Adrenal gland (tissue), 12 donors: ENCODE measurements around the gene SMAD3. TPM values are rescaled to one million over a fixed set of nuclear protein-coding genes. Genes with fewer than 3 reads are reported as not detected.
"Not testable (repeated sequence)": the region's sequence is repeated elsewhere in the genome, so short reads cannot be mapped to it uniquely, and the experiment has no call there.

Experiments used
- DNase-seq, 7 donors: peaks; one replicate each; pipeline ENCODE4 v3.0.0-alpha.2; 2019 to 2020
- H3K27ac ChIP-seq, 5 donors: fragments of 200-600 bp; sonication (generic) in 4 of 5; 1 replicate in 3 of 5; 2 replicates in 2 of 5; pipeline versions ENCODE4 v1.5.1 to v1.8.0; 2016 to 2020; ENCODE audit warnings: mild to moderate bottlenecking in 1 of 5
- H3K27me3 ChIP-seq: fragments of 200-600 bp; 2 replicates; pipeline ENCODE4 v1.8.0; 2021
- H3K36me3 ChIP-seq, 2 donors: fragments of 200-600 bp; replicated peaks in 1 of 2; 1 replicate in 1 of 2; 2 replicates in 1 of 2; pipeline versions ENCODE4 v1.5.1 to v1.8.0; 2018 to 2022
- H3K4me1 ChIP-seq, 2 donors: fragments of 200-600 bp; replicated peaks in 1 of 2; 1 replicate in 1 of 2; 2 replicates in 1 of 2; pipeline versions ENCODE4 v1.5.1 to v1.8.0; 2018 to 2021
- H3K4me3 ChIP-seq, 4 donors: fragments of 200-600 bp; sonication (generic) in 3 of 4; one replicate each; pipeline ENCODE4 v1.5.1; 2016 to 2018
- H3K9me3 ChIP-seq, 3 donors: fragments of 200-600 bp; sonication (generic) in 1 of 3; replicated peaks in 1 of 3; 1 replicate in 2 of 3; 2 replicates in 1 of 3; pipeline versions ENCODE4 v1.5.1 to v1.8.0; 2016 to 2021
- CTCF ChIP-seq, 6 experiments: fragments of 450-650 bp in 4 of 6; fragments of 200-600 bp in 2 of 6; sonication (generic) in 1 of 6; IDR thresholded peaks; 1 replicate in 5 of 6; 2 replicates in 1 of 6; pipeline versions ENCODE4 v1.5.1 to v1.8.0; 2016 to 2021; ENCODE audit warnings: antibody characterized with exemption in 6 of 6, mild to moderate bottlenecking in 2 of 6, moderate library complexity in 1 of 6
- POLR2A ChIP-seq, 2 donors: fragments of 450-650 bp; IDR thresholded peaks; one replicate each; pipeline ENCODE4 v1.6.1; 2017; ENCODE audit warnings: antibody characterized with exemption in 2 of 2, mild to moderate bottlenecking in 2 of 2, moderate library complexity in 1 of 2
- WGBS, 4 donors: extraction: QIAGEN DNeasy Blood & Tissue Kit in 2 of 4; methylation state at CpG; one replicate each; pipeline versions ENCODE4 v1.1.5 to v1.1.7; 2013 to 2017; 5-methylcytosine and 5-hydroxymethylcytosine counted together
- intact Hi-C, 2 donors: fragments of 100-400 bp; cut with DNase I; formaldehyde crosslinking; loops; one replicate each; pipeline versions ENCODE4 v1.14.1 to v1.15.0; 2022 to 2023
- polyA plus RNA-seq, 3 donors: library from polyadenylated mRNA; stranded (reverse); fragments of 200-250 nt in 2 of 3; fragments of 350-450 nt in 1 of 3; fragmentation: Illumina TruSeq in 1 of 3; extraction: RNeasy Lipid Tissue Mini Kit (QIAGEN cat#74804) in 1 of 3; gene quantifications; one replicate each; pipeline ENCODE4 v1.2.3, GENCODE V29; 2013 to 2014
- total RNA-seq, 9 donors: library from RNA; depleted of rRNA in 4 of 9; stranded (reverse); fragments of >200 nt in 4 of 9; fragments of 120-200 nt in 1 of 9; fragmentation: NEBNext Ultra II Directional in 1 of 9; extraction: Animal tissue kit (Norgen Biotek cat#: 25700) in 1 of 9; gene quantifications; one replicate each; pipeline versions ENCODE4 v1.1.0 to v1.2.4, GENCODE V29; 2013 to 2023
- donor health status: healthy with polysubstance abuse.
- donor health status: Bipolar disorder and iron deficiency.
- donor health status: DM: yes; HTN: yes; CAD: no.
- donor health status: DM: no; HTN: no; CAD: no.
- donor health status: DM: no; HTN: no; CAD: no.
- donor health status: DM: yes; HTN: yes; CAD: no.

The SMAD3 gene
- total and polyA plus RNA-seq, 12 donors = 6.4 to 92.0 (median 8.0) TPM

- peaks cover 7% of the 10 kb centered on the region in 2 donors for H3K4me1 ChIP-seq
- H3K4me3 ChIP-seq = no peak overlapping the region
- no peaks in the 10 kb centered on the region for H3K9me3 ChIP-seq
- H3K27me3 ChIP-seq = no peaks in the 10 kb centered on the region
- intact Hi-C loops = no loop called here
- no peak overlapping the region for H3K27ac ChIP-seq
- TF ChIP-seq CTCF (IDR thresholded peaks at IDR 0.05) (no peak), POLR2A (IDR thresholded peaks at IDR 0.05) (no peak)
- 92 to 97% (median 94%) methylated on average over 4 to 5 of the region's 5 CpGs for WGBS, 4 donors
- no peak for DNase-seq
- no peaks in the 10 kb centered on the region for H3K36me3 ChIP-seq
These were observed 46.3 kb upstream of the SMAD3 start for GRCh38 chr15:67019069-67019468.

GRCh38 chr15:67019884-67020520 lies 45.4 kb upstream of the SMAD3 start:
- Histone ChIP-seq H3K36me3 (no peaks in the 10 kb centered on the region), H3K27me3 (no peaks in the 10 kb centered on the region), H3K4me3 (no peak overlapping the region), H3K4me1 (peaks cover 15 to 17% of the 10 kb centered on the region in 2 donors), H3K9me3 (no peaks in the 10 kb centered on the region), H3K27ac (no peak overlapping the region)
- DNase-seq = no peak
- intact Hi-C loops = no loop called here
- WGBS, 4 donors = 66 to 68% (median 67%) methylated on average over 5 of the region's 5 CpGs
- TF ChIP-seq CTCF (IDR thresholded peaks at IDR 0.05) (no peak), POLR2A (IDR thresholded peaks at IDR 0.05) (no peak)

GRCh38 chr15:67020668-67021067 lies 44.7 kb upstream of the SMAD3 start:
- H3K9me3 ChIP-seq, intact Hi-C loops, DNase-seq, H3K27ac ChIP-seq, H3K36me3 ChIP-seq, H3K4me3 ChIP-seq, H3K27me3 ChIP-seq: not testable (repeated sequence)
- H3K4me1 ChIP-seq = peaks cover 21 to 23% of the 10 kb centered on the region in 2 donors
- WGBS, 4 donors = 69 to 93% (median 81%) methylated on average over 1 to 2 of the region's 2 CpGs

- peaks cover 29 to 31% of the 10 kb centered on the region in 2 donors for H3K4me1 ChIP-seq
- H3K4me3 ChIP-seq = no peak overlapping the region
- TF ChIP-seq POLR2A (IDR thresholded peaks at IDR 0.05) (no peak), CTCF (IDR thresholded peaks at IDR 0.05) (no peak)
- no peak overlapping the region for H3K27ac ChIP-seq
- no peaks in the 10 kb centered on the region for H3K36me3 ChIP-seq
- no peaks in the 10 kb centered on the region for H3K9me3 ChIP-seq
- H3K27me3 ChIP-seq = no peaks in the 10 kb centered on the region
- intact Hi-C loops = no loop called here
- no peak for DNase-seq
These were observed 43.9 kb upstream of the SMAD3 start for GRCh38 chr15:67021455-67021854.

GRCh38 chr15:67022587-67023105 lies 42.8 kb upstream of the SMAD3 start:
- TF ChIP-seq CTCF (IDR thresholded peaks at IDR 0.05) (no peak), POLR2A (IDR thresholded peaks at IDR 0.05) (no peak)
- Histone ChIP-seq H3K4me1 (peaks cover 32 to 40% of the 10 kb centered on the region in 2 donors), H3K27ac (no peak overlapping the region), H3K4me3 (no peak overlapping the region), H3K27me3 (no peaks in the 10 kb centered on the region), H3K9me3 (no peaks in the 10 kb centered on the region), H3K36me3 (no peaks in the 10 kb centered on the region)
- intact Hi-C loops = no loop called here
- DNase-seq = no peak
